IMR-90 (cell line): ENCODE measurements around the gene MTFR2. TPM values are rescaled to one million over a fixed set of nuclear protein-coding genes. Genes with fewer than 3 reads are reported as not detected.

ENCODE experiments used
- polyA plus RNA-seq, 3 experiments: library from polyadenylated mRNA; depleted of rRNA; stranded (reverse); fragments of >200 nt; gene quantifications; 2 replicates each; pipeline ENCODE4 v1.2.3, GENCODE V29; 2012; ENCODE audit warnings: low replicate concordance in 1 of 3
- total RNA-seq: library from RNA; depleted of rRNA; stranded (reverse); fragments of >200 nt; gene quantifications from 2 replicates; pipeline ENCODE4 v1.2.3, GENCODE V29; 2012; rRNA removed

The MTFR2 gene
- total and polyA plus RNA-seq, 2 of the 4 experiments (the other 2 are of a cell fraction) = 0.72 to 7.2 TPM

Other genes starting within 250 kb of the MTFR2 start
- 141 and 142 TPM in 2 replicates for gene BCLAF1, start 39.5 kb upstream of the MTFR2 start, total RNA-seq
- 33.4 and 34.0 TPM in 2 replicates for gene BCLAF1, start 39.5 kb upstream of the MTFR2 start, polyA plus RNA-seq (2012; rRNA removed)